Measurements from ENCODE around the gene SH2D3C. TPM values are rescaled to one million over a fixed set of nuclear protein-coding genes. Genes with fewer than 3 reads are reported as not detected.

The SH2D3C gene
- total and polyA plus RNA-seq, 9 of the 15 experiments (the other 6 are each of a cell fraction or from before 2014, with no cell fraction given), result 0.03 to 1.2 (median 0.22) TPM; not detected in 1

DNA sequence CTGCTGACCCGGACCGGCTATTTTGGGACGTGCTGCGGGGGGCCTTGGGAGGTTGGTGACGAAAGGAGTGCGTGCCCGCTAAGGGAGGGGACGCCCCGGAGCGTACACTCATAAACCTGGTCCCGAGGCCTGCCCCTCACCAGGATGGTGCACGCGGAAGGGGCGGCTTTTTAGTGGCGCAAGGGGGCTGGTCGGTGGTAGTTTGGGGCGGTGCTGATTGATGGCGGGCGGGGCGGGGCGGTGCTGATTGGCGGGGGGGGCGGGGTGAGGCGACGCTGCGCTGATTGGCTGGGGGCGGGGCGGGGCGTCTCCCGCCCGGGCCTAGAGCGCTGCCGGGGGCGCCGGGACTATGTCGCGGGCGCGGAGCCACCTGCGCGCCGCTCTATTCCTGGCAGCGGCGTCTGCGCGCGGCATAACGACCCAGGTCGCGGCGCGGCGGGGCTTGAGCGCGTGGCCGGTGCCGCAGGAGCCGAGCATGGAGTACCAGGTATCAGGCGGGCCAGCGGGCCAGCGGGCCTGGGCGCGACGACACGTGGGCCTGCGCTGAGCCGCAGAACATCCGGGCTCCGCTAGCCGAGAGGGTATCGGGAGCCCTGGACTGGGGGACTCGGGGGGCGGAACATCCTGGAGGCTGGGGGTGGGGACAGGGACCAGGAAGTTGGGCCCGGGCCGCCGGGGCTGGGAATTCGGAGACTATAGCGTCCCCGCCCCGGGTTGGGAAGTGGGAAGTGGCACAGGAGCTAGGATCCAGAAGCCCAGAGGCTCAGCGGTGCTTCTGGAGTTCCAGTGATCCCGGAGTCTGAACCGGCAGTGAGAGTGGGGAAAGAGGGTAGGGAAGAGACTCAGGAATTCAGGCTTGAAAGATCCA, 24.3 kb upstream of the SH2D3C start, which contains the start of gene FPGS (continued):
- TF ChIP-seq, protein P1, sequence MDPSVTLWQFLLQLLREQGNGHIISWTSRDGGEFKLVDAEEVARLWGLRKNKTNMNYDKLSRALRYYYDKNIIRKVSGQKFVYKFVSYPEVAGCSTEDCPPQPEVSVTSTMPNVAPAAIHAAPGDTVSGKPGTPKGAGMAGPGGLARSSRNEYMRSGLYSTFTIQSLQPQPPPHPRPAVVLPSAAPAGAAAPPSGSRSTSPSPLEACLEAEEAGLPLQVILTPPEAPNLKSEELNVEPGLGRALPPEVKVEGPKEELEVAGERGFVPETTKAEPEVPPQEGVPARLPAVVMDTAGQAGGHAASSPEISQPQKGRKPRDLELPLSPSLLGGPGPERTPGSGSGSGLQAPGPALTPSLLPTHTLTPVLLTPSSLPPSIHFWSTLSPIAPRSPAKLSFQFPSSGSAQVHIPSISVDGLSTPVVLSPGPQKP (CRISPR knock-in tag; IDR thresholded peaks at IDR 0.05), result no peak
- TF ChIP-seq BCOR (IDR thresholded peaks at IDR 0.05), result no peak
- TF ChIP-seq, protein P2, sequence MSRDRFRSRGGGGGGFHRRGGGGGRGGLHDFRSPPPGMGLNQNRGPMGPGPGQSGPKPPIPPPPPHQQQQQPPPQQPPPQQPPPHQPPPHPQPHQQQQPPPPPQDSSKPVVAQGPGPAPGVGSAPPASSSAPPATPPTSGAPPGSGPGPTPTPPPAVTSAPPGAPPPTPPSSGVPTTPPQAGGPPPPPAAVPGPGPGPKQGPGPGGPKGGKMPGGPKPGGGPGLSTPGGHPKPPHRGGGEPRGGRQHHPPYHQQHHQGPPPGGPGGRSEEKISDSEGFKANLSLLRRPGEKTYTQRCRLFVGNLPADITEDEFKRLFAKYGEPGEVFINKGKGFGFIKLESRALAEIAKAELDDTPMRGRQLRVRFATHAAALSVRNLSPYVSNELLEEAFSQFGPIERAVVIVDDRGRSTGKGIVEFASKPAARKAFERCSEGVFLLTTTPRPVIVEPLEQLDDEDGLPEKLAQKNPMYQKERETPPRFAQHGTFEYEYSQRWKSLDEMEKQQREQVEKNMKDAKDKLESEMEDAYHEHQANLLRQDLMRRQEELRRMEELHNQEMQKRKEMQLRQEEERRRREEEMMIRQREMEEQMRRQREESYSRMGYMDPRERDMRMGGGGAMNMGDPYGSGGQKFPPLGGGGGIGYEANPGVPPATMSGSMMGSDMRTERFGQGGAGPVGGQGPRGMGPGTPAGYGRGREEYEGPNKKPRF (IDR thresholded peaks at IDR 0.05; ENCODE audit: low read depth, low read length), result no peak
- TF ChIP-seq RB1 (IDR thresholded peaks at IDR 0.05; ENCODE audit: low read depth), result peak; percentile 86
- peak; percentile 11; the same call in 1 of the 2 replicates for TF ChIP-seq MBD2 (IDR thresholded peaks at IDR 0.05; ENCODE audit: borderline replicate concordance, low read depth)
- TF ChIP-seq MITF (IDR thresholded peaks at IDR 0.05), result no peak
- TF ChIP-seq SMARCE1 (IDR thresholded peaks at IDR 0.05), result 0 out of 2 replicates have a peak, but pooled peaks have one; percentile 13
- peak; percentile 76; the same call in 1 of the 2 replicates for TF ChIP-seq MTA1 (IDR thresholded peaks at IDR 0.05; ENCODE audit: borderline replicate concordance)
- TF ChIP-seq TEAD2 (tag; IDR thresholded peaks at IDR 0.05), result no peak
- no peak for TF ChIP-seq ZNF23 (CRISPR knock-in tag; IDR thresholded peaks at IDR 0.05)
- TF ChIP-seq ZNF197 (CRISPR knock-in tag; IDR thresholded peaks at IDR 0.05; ENCODE audit: low read depth), result no peak
- peak; percentile 78 for TF ChIP-seq RBBP5 (IDR thresholded peaks at IDR 0.05; ENCODE audit: borderline replicate concordance, insufficient read depth, low read length, poor library complexity, severe bottlenecking)
- 0 out of 2 replicates have a peak, but pooled peaks have one; percentile 35 for TF ChIP-seq ETV1 (tag; conservative IDR thresholded peaks at IDR 0.05; ENCODE audit: low read depth)
- no peak for TF ChIP-seq PML (IDR thresholded peaks at IDR 0.05; ENCODE audit: low read length)
- TF ChIP-seq ZNF586 (CRISPR knock-in tag; conservative IDR thresholded peaks at IDR 0.05), result no peak
- no peak for TF ChIP-seq ETS2 (tag; IDR thresholded peaks at IDR 0.05; ENCODE audit: borderline replicate concordance, poor library complexity, severe bottlenecking)
- peak; percentile 34; the same call in 1 of the 2 replicates for TF ChIP-seq HCFC1 (IDR thresholded peaks at IDR 0.05; ENCODE audit: low read depth, low read length)
- peak; percentile 14 for TF ChIP-seq PRDM10 (IDR thresholded peaks at IDR 0.05; ENCODE audit: partially characterized antibody)

Measured in K562 (cell line).